ENCODE data around the gene PLEKHG5.
"Not testable (repeated sequence)": the region's sequence is repeated elsewhere in the genome, so short reads cannot be mapped to it uniquely, and the experiment has no call there.

DNA sequence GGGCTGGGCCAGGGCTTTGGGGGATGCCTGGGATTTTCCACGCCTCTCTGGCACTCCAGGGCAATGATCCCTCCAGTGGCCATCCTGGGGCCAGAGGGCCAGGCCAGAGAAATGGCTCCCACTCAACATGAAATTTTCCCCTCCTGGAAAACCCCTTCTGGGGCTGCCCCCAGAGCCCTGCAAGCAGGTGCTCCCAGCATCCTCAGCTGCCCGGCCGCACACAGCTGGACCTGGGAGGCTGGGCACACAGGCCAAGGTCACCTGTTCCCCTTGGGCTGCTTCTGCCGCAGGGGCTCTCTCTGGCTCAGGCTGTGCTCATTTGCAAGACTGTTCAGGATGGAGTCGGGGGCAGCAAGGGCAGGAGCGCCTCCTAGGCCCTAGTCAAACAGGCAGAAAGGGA lies 63.0 kb downstream of the PLEKHG5 start:
- TF ChIP-seq, protein P1, sequence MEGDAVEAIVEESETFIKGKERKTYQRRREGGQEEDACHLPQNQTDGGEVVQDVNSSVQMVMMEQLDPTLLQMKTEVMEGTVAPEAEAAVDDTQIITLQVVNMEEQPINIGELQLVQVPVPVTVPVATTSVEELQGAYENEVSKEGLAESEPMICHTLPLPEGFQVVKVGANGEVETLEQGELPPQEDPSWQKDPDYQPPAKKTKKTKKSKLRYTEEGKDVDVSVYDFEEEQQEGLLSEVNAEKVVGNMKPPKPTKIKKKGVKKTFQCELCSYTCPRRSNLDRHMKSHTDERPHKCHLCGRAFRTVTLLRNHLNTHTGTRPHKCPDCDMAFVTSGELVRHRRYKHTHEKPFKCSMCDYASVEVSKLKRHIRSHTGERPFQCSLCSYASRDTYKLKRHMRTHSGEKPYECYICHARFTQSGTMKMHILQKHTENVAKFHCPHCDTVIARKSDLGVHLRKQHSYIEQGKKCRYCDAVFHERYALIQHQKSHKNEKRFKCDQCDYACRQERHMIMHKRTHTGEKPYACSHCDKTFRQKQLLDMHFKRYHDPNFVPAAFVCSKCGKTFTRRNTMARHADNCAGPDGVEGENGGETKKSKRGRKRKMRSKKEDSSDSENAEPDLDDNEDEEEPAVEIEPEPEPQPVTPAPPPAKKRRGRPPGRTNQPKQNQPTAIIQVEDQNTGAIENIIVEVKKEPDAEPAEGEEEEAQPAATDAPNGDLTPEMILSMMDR (IDR thresholded peaks at IDR 0.05), result not testable (repeated sequence)
- TF ChIP-seq POLR2A (IDR thresholded peaks at IDR 0.05), result not testable (repeated sequence)

Measured in right lobe of liver (tissue), 4 donors.